GM18526 (cell line): ENCODE results near the gene ADARB1.

Experiments used
- POLR2A ChIP-seq: IDR thresholded peaks from 3 replicates; pipeline ENCODE4 v1.6.1; 2011; ENCODE audit not compliant: insufficient read length; ENCODE audit errors: extremely low read depth

ADARB1 gene

DNA sequence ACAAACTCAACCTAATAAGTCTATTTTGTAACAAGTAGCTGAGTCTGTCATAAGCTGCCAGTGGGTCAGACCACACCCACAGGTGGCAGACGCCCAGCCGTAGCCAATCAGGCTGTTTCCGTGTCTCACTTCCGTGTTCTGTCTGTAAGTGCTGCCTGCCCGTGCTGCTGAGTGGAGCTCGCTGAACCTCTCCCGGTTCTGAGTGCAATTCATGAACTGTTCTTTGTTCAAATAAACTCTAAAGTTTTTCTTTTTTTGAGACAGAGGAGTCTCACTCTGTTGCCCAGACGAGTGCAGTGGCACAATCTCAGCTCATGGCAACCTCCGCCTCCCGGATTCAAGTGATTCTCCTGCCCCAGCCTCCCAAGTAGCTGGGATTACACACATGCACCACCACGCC, 188.2 kb downstream of the ADARB1 start:
- no peak for TF ChIP-seq POLR2A

DNA sequence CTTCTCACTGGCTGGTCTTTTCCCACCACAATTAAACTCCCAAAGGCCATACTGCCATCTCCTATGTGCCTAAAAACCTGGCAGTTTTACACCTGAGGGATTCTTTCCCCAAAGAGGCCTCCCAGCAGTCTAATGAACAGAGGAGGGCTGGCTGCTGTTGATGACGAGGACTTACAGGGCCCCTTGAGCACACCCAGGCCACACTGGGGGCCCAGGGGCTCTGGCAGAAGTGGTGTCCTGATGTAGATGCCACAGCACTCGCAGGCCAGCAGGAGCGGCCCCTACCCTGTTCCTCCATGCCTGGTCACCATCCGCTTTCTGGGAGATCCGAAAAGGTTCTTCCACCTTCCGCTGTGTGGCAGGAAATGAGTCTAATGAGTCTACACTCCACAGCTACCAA, 189.2 kb downstream of the ADARB1 start:
- no peak for TF ChIP-seq POLR2A

DNA sequence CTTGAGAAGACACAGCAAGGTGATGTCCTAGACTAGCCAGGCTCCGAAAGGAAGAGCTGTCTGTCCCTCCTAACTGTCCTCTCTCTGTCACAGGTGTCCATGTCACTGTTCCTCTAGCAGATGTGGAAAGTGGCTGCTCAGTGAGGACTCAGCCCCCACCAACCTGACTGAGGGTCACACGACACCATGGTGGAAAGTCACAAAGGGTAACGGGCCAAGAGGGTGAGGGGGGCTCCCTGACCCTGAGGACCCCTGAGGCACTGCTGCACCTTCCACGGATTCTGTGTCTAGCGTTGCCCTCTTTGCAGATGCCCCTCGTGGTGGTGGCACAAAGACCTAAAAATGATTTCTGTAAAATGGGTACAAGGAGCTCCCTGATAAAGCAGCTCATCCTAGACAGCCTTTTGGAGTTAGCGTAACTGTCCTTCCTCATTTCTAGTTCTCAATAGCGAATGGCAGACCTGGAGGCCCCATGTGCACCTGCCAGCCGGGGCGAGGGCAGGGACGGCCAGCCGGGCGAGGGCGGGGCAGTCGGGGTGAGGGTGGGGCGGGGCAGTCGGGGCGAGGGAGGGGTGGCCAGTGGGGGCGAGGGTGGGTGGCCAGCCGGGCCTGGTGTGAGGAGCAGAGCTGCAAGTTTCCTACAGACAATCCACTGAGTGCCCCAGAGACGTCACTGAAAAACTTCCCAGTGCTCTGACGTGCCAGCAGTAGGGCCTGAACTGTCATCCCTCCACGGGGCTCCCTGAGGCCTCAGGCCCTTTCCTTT, 189.9 kb downstream of the ADARB1 start:
- no peak for TF ChIP-seq POLR2A

DNA sequence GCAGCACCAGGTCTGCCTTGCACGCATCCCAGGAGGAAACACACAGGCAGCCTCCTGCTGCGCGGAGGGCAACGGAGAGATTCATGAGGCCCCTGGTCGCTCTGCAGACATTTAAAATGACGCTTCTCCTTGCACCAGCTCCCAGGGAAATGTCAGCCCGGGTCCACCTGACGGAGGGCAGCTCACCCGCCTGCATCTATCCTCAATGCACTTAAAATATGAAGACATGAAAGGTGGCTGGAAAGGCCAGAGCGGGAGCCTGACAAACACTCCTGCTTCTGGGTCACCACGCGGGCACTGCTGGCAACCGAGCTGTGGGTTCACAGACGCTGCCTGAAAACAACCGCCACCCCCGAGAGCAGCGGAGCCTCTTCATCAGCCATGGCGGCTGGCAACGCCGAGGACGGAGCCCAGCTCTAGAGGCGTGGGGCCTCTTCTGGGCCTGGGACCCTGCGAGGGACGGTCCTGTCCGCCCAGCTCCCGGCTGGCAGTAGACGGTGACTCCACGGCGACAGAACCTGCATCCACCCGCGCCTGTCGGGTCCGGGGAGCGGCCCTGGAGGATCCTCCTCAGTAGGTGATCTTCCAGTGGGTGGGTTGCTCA, 190.6 kb downstream of the ADARB1 start:
- TF ChIP-seq POLR2A = no peak

DNA sequence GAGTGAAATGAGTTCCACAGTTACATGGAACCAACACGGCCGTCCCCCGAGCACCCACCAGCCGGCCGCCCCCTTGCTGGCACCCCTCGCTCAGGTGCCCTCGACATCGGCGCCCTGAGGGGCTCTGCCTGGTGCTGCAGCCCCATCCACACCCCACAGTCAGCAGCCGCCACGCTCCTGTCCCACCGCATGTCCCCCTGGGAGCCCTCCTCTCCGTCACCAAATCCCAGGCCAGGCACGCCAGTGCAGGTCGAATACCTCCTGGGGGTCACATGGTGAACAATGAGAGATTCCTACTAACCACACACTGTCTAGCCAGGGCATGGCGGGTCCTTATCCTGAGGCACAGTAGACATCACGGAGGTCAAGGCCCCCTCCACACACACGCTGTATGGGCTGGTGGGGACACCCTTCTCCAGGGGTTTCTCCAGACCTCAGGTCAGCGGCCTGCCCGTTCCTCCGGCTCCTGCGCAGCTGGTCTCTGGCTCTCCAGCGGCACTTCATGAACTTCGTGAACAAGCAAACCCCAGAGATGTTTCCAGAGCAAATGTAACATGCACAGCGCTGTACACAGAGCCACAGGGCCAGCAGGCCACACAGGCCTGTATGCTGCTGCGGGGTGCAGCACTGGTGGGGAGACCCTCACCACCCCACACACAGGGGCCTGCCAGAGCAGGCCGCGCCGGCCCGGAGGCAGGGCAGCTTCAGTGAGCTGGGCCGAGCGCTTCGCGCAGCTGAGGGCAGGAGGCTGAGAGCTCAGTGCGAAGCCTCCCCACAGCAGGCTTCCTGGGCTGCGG, 191.5 kb downstream of the ADARB1 start:
- no peak for TF ChIP-seq POLR2A

DNA sequence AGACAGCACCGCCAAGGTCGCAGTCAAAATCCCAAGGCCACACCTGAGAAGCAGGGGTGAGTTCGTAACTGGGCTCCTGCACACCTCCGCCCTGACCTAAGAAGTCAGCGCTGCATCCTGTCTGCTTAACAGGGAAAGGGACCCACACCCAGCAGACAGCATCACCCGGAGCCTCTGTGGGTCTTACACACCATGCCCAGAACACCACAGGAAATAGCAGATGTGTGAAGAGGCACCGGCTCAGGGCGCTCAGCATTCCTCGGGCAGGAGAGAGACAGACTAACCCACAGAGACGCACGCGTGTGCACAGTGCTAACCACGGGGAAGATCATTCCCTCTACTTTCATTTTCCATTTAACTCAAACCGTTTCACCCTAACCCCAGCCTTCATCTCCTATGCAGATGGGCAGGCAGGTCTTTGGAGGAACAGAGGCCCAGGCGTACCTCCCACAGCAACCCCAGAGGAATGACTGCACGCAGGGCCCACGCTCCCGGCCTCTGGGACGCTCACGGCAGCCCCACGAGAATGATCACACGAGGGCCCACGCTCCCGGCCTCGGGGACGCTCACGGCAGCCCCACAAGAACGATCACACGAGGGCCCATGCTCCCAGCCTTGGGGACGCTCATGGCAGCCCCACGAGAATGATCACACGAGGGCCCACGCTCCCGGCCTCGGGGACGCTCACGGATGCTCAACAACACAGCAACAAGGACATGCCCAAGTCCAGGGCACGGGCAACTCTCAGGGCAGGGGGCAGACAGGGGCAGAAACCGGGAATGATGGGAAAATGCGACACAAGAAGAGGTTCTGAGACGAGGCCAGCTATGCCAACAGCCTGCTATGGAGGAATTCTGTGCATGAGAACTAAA, 192.4 kb downstream of the ADARB1 start:
- TF ChIP-seq POLR2A = no peak

DNA sequence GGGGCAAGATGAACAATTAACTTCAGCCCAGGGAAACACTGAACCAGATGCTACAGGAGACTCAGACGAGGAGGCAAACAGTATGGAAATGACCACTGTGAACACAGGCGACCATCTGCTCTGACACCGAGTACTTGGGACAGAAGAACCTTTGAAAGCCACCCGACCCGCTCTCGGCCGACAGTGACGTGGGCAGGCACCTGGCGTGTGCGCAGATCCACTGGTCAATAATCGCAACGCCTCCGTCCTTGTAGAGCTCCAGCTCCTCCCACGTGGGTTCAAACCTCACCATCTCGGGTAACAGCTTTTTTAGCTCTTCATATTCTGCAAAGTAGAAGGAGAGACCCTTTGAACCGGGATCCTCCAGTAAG, 193.0 kb downstream of the ADARB1 start:
- TF ChIP-seq POLR2A = no peak

DNA sequence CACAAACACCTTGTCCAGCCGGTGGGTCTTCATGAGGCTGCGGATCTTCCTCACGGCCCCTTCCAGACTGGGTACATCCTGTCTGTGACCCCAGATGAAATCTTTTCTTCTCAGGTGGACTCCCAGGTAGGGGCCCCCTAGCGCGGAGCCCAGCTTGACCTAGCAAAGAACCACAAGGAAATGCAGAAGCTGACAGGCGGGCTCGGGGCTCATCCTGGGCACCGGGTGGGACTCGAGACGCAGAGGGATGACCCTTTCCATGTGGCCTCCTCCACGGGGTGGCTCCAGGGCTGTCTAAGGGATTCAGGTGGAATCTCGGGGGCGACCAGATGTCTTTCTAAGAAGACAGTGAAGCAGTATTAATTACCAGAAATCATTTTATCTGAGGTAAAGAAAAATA, 195.5 kb downstream of the ADARB1 start:
- TF ChIP-seq POLR2A = no peak

DNA sequence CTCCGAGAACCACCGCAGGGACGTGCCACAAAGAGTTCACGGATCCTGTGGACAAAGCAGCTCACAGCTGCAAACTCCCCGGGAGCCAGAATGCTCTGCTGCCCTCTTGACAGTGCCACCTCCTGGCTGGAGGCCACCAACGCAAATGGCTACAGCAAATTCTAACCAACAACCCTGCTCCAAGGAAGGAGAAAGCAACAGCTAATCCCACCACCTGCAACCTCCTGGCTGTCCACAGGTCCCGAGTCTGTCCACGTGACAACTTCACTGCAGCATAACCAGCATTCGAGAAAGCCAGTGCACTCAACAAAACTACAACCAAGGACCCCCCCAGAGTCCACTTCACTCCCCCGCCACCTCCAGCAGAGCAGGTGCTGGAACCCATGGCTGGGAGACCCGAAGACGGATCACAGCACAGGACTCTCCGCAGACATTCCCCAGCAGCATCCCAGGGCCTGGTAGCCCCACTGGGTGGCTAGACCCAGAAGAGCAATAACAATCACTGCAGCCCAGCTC, 196.0 kb downstream of the ADARB1 start:
- no peak for TF ChIP-seq POLR2A
